Smooth muscle cell of the brain vasculature (primary cell): ENCODE data around the gene ARHGDIB.

Experiments
- DNase-seq: peaks from one replicate; pipeline ENCODE4 v3.0.0-alpha.2; 2012; ENCODE audit warnings: low read depth, low spot score

ARHGDIB gene

DNA sequence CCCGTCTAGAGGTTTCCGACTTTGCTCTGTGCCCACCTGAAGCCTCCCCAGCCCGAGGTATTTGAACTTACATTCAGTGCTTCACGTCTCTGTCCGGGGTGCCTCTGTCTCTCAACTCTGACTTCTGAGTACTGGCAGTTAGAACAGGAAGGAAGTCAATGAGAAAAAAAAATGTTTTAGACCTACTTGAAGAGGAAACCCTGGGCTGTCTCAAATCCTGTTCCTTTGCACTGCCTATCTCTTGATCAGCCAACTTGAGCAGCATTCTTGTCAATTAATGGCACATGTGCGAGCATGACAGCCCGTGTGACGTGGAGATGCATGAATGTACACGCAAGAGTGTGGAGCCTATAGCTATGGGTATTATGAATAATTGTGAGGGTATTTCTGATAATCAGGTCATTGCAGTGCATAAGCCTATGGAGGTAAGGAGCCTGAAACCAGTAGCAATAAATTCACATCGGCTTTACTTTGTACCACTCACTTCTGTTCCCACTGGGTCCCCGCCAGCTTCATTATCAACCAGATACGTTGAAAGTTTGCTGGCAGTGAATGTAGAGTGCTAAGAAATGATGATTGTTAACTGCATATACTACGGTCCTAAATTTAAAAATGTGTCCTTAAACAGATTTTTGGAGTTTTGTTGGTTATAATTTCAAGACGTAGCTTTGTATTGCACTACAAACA, at the start of gene ARHGDIB:
Gene ARHGDIB (minus strand): TSS at position 136 of the 687 bp plus-strand sequence. CDS start 10,889 bp downstream, outside the sequence.
- no peak for DNase-seq

GRCh38 chr12:15011162-15011561, 49.8 kb upstream of the ARHGDIB start:
- DNase-seq, result no peak

DNA sequence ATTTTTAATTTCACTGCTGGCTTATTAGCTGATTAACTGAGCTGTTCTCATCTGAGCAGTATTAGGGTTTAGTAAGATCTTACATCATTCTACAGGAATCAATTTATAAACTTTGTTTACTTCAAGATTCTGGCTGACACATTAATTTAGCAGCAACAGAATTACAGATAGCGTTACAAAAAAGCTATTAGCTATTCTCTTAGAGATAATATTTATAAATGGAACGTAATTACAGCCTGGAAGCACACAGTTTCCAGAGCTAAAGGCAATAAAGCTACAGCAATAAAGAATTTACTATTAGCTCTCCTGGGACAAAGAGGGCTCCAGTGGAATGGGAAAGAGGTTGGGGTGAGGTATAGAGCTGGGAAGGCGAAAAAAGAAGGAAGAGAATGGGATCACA, 46.1 kb upstream of the ARHGDIB start:
- DNase-seq, result no peak

DNA sequence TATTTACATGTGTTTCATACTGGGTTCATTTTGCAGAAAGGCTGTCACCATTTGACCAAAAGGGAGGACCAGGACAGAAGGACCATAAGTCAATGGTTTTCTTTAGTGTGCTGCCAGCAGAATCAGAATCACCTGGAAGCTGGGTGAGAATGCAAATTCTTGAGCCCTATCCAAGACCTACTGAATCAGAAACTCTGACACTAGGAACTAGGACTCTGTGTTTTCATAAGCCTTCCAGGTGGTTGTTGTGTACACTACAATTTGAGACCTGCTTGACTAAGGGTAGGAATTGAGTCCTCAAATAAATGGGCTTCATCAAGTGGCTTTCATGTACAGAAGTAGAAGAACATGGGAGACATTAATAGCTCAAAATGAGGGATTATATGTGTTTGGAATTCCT, 43.7 kb upstream of the ARHGDIB start:
- no peak for DNase-seq

DNA sequence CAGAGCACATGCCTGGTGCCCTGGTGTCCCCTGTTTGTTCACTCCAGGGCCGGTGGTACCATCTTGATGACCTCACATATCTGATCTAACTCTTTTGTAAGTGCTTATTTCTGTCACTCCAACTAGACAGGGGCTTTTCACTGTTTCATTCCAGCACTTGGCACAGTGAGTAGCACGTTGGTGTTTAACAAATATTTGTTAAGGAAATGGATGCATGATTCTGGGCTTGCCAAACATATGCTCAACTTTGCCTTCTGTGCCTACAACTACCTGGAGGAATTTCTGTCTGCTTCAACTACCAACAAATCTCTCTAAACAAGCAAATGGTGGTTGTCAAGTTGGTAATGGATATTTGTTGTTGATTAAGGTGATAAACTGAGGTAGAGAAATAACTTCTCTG, 43.0 kb upstream of the ARHGDIB start:
- no peak for DNase-seq

DNA sequence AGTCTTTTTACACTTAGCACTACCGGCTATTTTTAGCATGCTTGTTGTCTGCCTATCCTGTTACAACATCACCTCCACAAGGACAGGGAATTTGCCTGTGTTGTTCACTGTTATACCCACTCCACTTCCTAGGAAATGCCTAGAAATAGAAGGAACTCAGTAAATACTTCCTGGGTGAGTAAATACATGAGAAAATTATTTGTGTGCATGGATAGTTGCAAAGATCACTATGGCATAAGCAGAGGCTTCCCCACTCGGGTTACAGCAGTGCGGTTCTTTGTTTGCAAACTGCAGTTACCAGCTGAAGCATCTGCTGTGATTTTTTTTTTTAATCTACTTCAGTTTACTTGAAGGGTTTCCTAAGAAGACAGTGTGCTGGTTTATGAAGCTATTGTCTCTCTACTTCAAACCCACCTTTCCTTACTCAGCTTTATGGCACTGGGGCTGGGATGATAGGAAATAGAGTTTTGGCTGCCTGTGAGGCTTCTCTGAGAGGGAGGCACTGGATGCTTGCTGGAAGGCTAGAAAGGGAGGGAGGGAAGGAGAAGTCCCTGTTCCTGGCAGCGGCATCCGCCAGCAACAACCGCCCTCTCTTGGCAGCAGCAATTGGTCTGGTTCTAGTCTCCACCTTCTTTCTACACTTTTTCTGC, 40.5 kb upstream of the ARHGDIB start:
- no peak for DNase-seq

GRCh38 chr12:15000575-15000974, 39.2 kb upstream of the ARHGDIB start:
- no peak for DNase-seq

GRCh38 chr12:14999695-15000365, 38.4 kb upstream of the ARHGDIB start:
- DNase-seq, result no peak

GRCh38 chr12:14999021-14999694, 37.8 kb upstream of the ARHGDIB start:
- DNase-seq, result no peak

DNA sequence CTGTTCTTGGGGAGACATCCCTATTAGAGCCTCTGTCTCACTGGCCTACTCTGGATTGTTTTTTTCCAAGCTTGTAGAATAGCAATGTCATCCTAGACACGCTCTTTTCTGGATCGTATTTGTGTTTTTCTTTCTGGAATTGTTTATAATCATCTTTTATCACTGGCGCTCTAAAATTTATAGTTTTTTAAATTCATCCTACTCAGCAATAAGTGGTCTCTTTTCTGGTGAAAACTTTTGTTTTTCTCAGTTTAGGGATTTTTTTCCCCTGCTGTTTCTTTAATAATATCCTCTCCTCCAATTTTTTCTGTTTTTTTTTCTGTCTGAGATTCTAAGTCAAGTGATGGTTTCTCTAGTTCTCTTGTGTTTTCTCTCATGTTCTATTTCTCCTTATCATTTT, 36.6 kb upstream of the ARHGDIB start:
- DNase-seq, result no peak

DNA sequence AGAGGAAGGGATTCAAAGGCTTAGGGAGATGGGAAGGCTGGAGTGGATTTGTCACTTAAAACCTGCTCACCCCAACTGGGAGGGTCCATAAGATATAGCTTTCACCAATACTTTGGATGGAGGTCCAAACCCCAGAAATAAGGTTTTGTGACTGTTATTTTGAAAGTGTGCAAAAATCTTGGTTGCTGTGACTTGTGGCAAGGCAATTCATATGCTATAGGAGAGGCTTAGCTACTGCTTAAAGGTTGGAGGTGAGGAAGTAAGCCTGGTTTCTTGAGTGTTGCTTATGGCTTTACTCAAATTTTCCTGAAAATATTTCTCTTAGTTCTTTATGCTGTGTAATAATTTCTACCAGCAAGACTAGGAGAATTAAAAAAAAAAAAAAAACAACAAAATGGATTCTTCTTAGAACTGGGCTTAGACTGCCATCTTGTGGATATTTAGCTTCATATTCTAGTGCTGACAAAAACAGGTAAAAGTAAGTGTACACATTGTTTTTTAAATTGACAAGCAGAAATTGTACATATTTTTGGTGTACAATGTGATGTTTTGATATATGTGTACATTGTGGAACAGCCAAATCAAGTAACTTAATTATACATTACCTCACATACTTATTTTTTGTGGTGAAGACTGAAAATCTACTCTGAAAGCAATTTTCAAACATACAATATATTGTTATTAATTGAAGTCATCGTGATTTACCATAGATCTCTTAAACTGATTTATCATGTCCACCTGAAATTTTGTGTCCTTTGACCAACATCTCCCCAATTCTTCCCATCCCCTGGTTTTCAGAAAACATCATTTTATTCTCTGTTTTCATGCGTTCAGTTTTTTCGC, 34.4 kb upstream of the ARHGDIB start:
- DNase-seq, result peak; percentile 28

- no peak for DNase-seq
These were observed 33.2 kb upstream of the ARHGDIB start for GRCh38 chr12:14994610-14995009.

- DNase-seq, result no peak
These were observed 32.3 kb upstream of the ARHGDIB start for GRCh38 chr12:14993537-14994266.

DNA sequence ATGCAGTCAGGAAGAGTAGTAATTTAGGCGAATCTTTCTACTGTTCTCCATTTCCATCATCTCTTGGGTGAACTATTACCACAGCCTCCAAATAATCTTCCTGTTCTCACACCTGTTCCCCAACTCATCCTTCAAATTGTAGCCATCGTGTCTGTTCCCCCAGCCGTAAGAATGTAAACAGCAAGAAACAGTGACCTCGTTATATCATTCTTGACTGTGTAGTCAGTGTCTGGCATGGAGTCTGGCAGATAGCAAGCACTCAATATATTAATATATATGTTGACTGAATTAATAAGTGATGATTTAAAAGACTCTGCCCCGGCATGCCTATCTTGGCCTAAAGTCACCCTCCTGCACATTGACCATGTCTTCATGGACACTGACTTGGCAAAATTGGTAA, 31.7 kb upstream of the ARHGDIB start:
- DNase-seq, result no peak

DNA sequence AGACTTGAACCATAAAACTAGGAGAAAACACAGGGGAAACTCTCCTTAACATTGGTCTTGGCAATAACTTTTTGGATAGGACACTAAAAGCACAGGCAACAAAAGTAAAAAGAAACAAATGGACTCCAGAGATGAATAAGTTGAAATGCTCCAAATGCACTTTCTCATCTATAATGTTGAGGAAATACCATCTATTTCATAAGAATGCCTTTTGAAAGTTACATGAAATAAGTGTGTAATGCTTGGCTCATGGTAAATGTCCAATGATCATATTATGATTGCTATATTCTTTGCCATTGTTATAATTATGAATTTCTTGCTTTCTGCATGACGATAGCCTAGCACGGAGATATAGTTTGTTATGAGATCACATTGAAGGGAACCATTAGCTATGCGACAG, 31.3 kb upstream of the ARHGDIB start:
- DNase-seq, result no peak

- no peak for DNase-seq
These were observed 29.7 kb upstream of the ARHGDIB start for GRCh38 chr12:14991069-14991468.

- DNase-seq, result no peak
These were observed 28.4 kb upstream of the ARHGDIB start for GRCh38 chr12:14989790-14990189.

GRCh38 chr12:14988035-14988434, 26.6 kb upstream of the ARHGDIB start:
- no peak for DNase-seq

- DNase-seq, result no peak
These were observed 25.0 kb upstream of the ARHGDIB start for GRCh38 chr12:14986449-14986848.

- DNase-seq, result no peak
These were observed 23.4 kb upstream of the ARHGDIB start for GRCh38 chr12:14984766-14985285.

GRCh38 chr12:14984036-14984435, 22.6 kb upstream of the ARHGDIB start:
- DNase-seq, result no peak
